Measurements from ENCODE around the gene SCFD2. TPM values are rescaled to one million over a fixed set of nuclear protein-coding genes. Genes with fewer than 3 reads are reported as not detected.
"Not testable (repeated sequence)": the region's sequence is repeated elsewhere in the genome, so short reads cannot be mapped to it uniquely, and the experiment has no call there.

Gene SCFD2
- total RNA-seq, 2 donors from 2014 or later: 16.8 to 30.5 TPM

DNA sequence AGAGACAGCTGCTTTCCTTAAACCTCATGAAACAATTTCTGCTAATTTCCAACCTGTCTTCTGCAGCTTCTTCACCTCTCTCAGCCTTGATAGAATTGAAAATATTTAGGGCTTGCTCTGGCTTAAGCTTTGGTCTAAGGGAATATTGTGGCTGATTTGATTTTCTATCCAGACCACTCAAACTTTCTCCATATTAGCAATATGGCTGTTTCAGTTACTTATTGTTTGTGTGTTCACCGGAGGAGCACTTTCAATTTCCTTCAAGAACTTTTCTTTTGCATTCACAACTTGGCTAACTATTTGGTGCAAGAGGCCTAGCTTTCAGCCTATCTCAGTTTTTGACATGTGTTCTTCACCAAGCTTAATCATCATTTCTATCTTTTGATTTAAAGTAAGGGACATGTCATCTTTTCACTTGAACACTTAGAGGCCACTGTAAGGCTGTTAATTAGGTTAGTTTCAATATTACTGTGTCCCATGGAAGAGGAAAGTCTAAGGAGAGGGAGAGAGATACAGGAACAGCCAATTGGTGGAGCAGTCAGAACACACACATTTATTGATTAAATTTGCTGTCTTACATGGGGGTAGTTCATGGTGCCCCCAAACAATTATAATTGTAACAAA is 290.6 kb downstream of the SCFD2 start:
- peak; percentile 67 for ATAC-seq (replicated peaks)
- peaks cover 5% of the 10 kb centered on the region for H3K36me3 Mint-ChIP-seq (ENCODE audit: low read depth)
- H3K27ac Mint-ChIP-seq: peak overlapping the region; percentile 44
- H3K27me3 Mint-ChIP-seq: no peaks in the 10 kb centered on the region
- H3K4me3 Mint-ChIP-seq: no peak overlapping the region
- H3K4me1 Mint-ChIP-seq: peaks cover 5% of the 10 kb centered on the region
- no peaks in the 10 kb centered on the region for H3K9me3 Mint-ChIP-seq

GRCh38 chr4:53068755-53069330 is 297.0 kb downstream of the SCFD2 start:
- H3K9me3 Mint-ChIP-seq: peaks cover 12% of the 10 kb centered on the region
- no peaks in the 10 kb centered on the region for H3K27me3 Mint-ChIP-seq
- ATAC-seq (replicated peaks): no peak
- peaks cover 6% of the 10 kb centered on the region for H3K4me1 Mint-ChIP-seq
- H3K36me3 Mint-ChIP-seq (ENCODE audit: low read depth): peaks cover 11% of the 10 kb centered on the region
- no peak overlapping the region for H3K4me3 Mint-ChIP-seq
- H3K27ac Mint-ChIP-seq: no peak overlapping the region

- Mint-ChIP-seq H3K9me3 (peaks cover 12% of the 10 kb centered on the region), H3K27me3 (no peaks in the 10 kb centered on the region), H3K4me3 (no peak overlapping the region), H3K36me3 (ENCODE audit: low read depth) (peaks cover 11% of the 10 kb centered on the region), H3K4me1 (peaks cover 6% of the 10 kb centered on the region), H3K27ac (no peak overlapping the region)
- peak; percentile 81 for ATAC-seq (replicated peaks)
These were observed 298.6 kb downstream of the SCFD2 start for GRCh38 chr4:53067125-53067802.

GRCh38 chr4:53066155-53066554 is 299.7 kb downstream of the SCFD2 start:
- Mint-ChIP-seq H3K9me3 (peaks cover 12% of the 10 kb centered on the region), H3K4me1 (peaks cover 6% of the 10 kb centered on the region), H3K4me3 (no peak overlapping the region), H3K27ac (no peak overlapping the region), H3K36me3 (ENCODE audit: low read depth) (peaks cover 10% of the 10 kb centered on the region), H3K27me3 (no peaks in the 10 kb centered on the region)
- no peak for ATAC-seq (replicated peaks)

DNA sequence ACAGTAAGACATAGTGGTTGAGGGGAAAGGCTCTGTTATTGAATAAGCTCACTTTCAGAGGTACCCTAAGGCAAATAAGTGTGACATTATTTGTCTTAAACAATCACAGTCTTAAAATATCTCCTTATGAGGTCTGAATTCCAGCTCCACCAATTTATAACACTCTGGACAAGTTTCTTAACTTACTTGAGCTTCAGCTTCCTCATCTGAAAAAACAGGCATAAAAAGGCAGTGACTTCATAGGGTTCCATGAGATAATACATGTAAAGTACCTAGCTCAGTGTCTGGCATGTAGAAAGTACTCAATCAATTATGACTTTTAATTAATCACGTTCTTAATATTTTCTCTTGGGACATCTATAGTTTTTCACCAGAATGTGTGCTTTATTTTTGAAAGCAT is 301.3 kb downstream of the SCFD2 start:
- Mint-ChIP-seq H3K27ac (no peak overlapping the region), H3K9me3 (peaks cover 12% of the 10 kb centered on the region), H3K4me1 (peaks cover 6% of the 10 kb centered on the region)

DNA sequence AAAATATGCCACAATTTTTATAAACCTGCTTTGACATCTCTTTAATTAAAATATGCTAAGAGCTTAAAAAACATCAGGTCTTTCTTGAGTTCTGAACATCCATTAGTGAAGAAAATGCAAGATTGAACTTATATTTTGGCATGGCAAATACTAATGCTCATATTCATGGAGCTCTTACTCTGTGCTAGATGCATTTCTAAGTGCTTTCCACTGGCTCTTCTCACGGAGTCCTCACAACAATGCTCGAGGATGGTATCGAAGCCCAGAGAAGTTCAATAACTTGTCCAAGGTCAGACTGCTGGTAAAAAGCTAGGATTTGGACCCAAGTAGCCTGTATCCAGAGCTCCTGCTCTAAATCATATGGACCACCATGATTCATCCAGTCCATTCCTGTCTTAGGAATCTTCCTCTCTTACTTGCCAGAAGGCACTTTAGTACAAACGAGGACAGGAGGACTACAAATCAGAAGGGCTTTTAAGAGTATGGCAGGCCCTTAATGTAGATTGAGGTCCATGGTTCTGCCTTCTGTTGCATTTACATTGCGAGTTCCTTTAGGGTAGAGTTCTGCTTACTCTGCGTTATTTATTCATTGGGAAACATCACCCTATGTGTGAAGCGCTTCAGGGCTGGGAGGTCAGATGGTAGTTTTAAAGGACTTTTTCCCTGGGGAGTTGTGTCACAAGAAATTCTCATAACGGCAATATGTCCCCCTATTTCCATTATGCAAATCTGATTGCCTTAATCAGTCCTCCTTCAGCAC is 304.6 kb downstream of the SCFD2 start:
- no peaks in the 10 kb centered on the region for H3K27me3 Mint-ChIP-seq
- no peak overlapping the region for H3K4me3 Mint-ChIP-seq
- no peaks in the 10 kb centered on the region for H3K36me3 Mint-ChIP-seq (ENCODE audit: low read depth)
- H3K4me1 Mint-ChIP-seq: peaks cover 4% of the 10 kb centered on the region
- peaks cover 7% of the 10 kb centered on the region for H3K9me3 Mint-ChIP-seq
- no peak for ATAC-seq (replicated peaks)
- no peak overlapping the region for H3K27ac Mint-ChIP-seq

More for the DNA sequence above, 301.3 kb downstream of the SCFD2 start:
- H3K36me3 Mint-ChIP-seq (ENCODE audit: low read depth): peaks cover 6% of the 10 kb centered on the region
- H3K4me3 Mint-ChIP-seq: no peak overlapping the region
- no peak for ATAC-seq (replicated peaks)
- no peaks in the 10 kb centered on the region for H3K27me3 Mint-ChIP-seq

GRCh38 chr4:53060278-53060677 is 305.6 kb downstream of the SCFD2 start:
- no peak for ATAC-seq (replicated peaks)
- Mint-ChIP-seq H3K4me3 (no peak overlapping the region), H3K9me3 (peaks cover 7% of the 10 kb centered on the region), H3K4me1 (peaks cover 4% of the 10 kb centered on the region), H3K27me3 (no peaks in the 10 kb centered on the region), H3K27ac (no peak overlapping the region), H3K36me3 (ENCODE audit: low read depth) (no peaks in the 10 kb centered on the region)

GRCh38 chr4:53059871-53060270 is 306.0 kb downstream of the SCFD2 start:
- H3K9me3 Mint-ChIP-seq: peaks cover 7% of the 10 kb centered on the region
- no peaks in the 10 kb centered on the region for H3K27me3 Mint-ChIP-seq
- ATAC-seq (replicated peaks): no peak
- no peaks in the 10 kb centered on the region for H3K36me3 Mint-ChIP-seq (ENCODE audit: low read depth)
- no peak overlapping the region for H3K4me3 Mint-ChIP-seq
- H3K4me1 Mint-ChIP-seq: peaks cover 4% of the 10 kb centered on the region
- H3K27ac Mint-ChIP-seq: no peak overlapping the region

GRCh38 chr4:53059256-53059655 is 306.6 kb downstream of the SCFD2 start:
- no peaks in the 10 kb centered on the region for H3K27me3 Mint-ChIP-seq
- no peak for ATAC-seq (replicated peaks)
- H3K4me3 Mint-ChIP-seq: no peak overlapping the region
- peaks cover 7% of the 10 kb centered on the region for H3K9me3 Mint-ChIP-seq
- no peak overlapping the region for H3K27ac Mint-ChIP-seq
- no peaks in the 10 kb centered on the region for H3K36me3 Mint-ChIP-seq (ENCODE audit: low read depth)
- peaks cover 4% of the 10 kb centered on the region for H3K4me1 Mint-ChIP-seq

DNA sequence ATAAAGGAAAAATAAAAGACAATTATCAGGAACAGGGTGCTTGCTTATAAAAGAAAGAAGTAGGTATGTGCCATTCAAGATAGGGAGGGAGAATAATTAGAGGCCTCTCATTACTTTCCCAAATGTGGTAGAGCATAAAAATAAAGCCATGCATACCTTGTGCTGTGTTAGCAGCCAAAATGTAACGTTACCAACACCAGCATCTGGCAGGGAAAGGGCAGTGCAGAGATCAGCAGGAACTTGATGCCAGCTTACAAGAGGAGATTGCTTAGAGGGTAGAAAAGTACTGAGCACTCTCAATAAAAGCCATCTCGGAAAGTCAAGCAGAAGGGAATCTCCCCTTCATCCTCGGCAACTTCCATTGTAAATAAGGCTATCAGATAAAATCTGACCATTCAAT is 308.2 kb downstream of the SCFD2 start:
- ATAC-seq (replicated peaks): no peak
- H3K9me3 Mint-ChIP-seq: peaks cover 7% of the 10 kb centered on the region
- no peaks in the 10 kb centered on the region for H3K27me3 Mint-ChIP-seq
- H3K4me3 Mint-ChIP-seq: no peak overlapping the region
- H3K4me1 Mint-ChIP-seq: peaks cover 4% of the 10 kb centered on the region
- no peak overlapping the region for H3K27ac Mint-ChIP-seq
- H3K36me3 Mint-ChIP-seq (ENCODE audit: low read depth): no peaks in the 10 kb centered on the region

- ATAC-seq (replicated peaks); H3K4me1 Mint-ChIP-seq; H3K27ac Mint-ChIP-seq; H3K36me3 Mint-ChIP-seq (ENCODE audit: low read depth); H3K4me3 Mint-ChIP-seq; H3K27me3 Mint-ChIP-seq; H3K9me3 Mint-ChIP-seq: not testable (repeated sequence)
These were observed 308.8 kb downstream of the SCFD2 start for GRCh38 chr4:53057108-53057507.

- H3K4me3 Mint-ChIP-seq: no peak overlapping the region
- ATAC-seq (replicated peaks): no peak
- peaks cover 7% of the 10 kb centered on the region for H3K9me3 Mint-ChIP-seq
- peaks cover 4% of the 10 kb centered on the region for H3K4me1 Mint-ChIP-seq
- H3K27ac Mint-ChIP-seq: peak overlapping the region; percentile 36
- peaks cover 1% of the 10 kb centered on the region for H3K36me3 Mint-ChIP-seq (ENCODE audit: low read depth)
- H3K27me3 Mint-ChIP-seq: no peaks in the 10 kb centered on the region
These were observed 310.0 kb downstream of the SCFD2 start for GRCh38 chr4:53055716-53056403.

DNA sequence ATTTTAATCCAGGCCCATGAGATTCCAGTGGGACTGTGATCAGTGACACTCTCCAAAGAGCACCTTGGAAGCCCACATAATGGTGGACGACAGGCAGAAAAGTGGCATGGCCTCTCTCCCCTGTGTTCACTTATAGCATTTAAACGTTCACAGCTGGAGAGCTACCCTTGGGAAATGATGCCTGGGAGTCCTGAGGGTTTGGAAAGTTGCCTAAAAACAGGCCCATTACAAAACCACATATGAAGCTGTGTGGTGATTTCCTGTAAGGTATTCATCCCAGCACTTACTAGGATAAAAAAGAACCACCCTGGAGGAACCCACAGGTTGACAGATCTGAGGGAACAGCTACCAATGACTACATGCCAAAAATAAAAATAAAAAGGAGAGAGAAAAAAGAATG is 310.6 kb downstream of the SCFD2 start:
- Mint-ChIP-seq H3K9me3 (peaks cover 7% of the 10 kb centered on the region), H3K36me3 (ENCODE audit: low read depth) (peaks cover 5% of the 10 kb centered on the region), H3K4me1 (peaks cover 4% of the 10 kb centered on the region), H3K27me3 (no peaks in the 10 kb centered on the region), H3K4me3 (no peak overlapping the region), H3K27ac (peak overlapping the region; percentile 36)
- ATAC-seq (replicated peaks): no peak

- no peaks in the 10 kb centered on the region for H3K9me3 Mint-ChIP-seq
- H3K36me3 Mint-ChIP-seq (ENCODE audit: low read depth): peaks cover 5% of the 10 kb centered on the region
- H3K27ac Mint-ChIP-seq: no peak overlapping the region
- no peak for ATAC-seq (replicated peaks)
- no peak overlapping the region for H3K4me3 Mint-ChIP-seq
- no peaks in the 10 kb centered on the region for H3K27me3 Mint-ChIP-seq
- no peaks in the 10 kb centered on the region for H3K4me1 Mint-ChIP-seq
These were observed 315.5 kb downstream of the SCFD2 start for GRCh38 chr4:53050361-53050774.
